Sigmoid colon (tissue), 4 donors: ENCODE results near the gene SLC2A13.

Experiments used
- CTCF ChIP-seq, 4 experiments: fragments of 450-650 bp in 3 of 4; fragments of 200-600 bp in 1 of 4; IDR thresholded peaks; one replicate each; pipeline ENCODE4 v1.5.1; 2016 to 2019; ENCODE audit warnings: antibody characterized with exemption in 4 of 4, mild to moderate bottlenecking in 3 of 4, moderate library complexity in 2 of 4
- EP300 ChIP-seq, 4 donors: sonication (generic); formaldehyde crosslinking; IDR thresholded peaks; one replicate each; pipeline ENCODE4 v1.6.1; 2017; ENCODE audit warnings: antibody characterized with exemption in 4 of 4
- POLR2AphosphoS5 ChIP-seq, 4 donors: sonication (generic); formaldehyde crosslinking; IDR thresholded peaks; one replicate each; pipeline ENCODE4 v1.6.1; 2017; ENCODE audit warnings: antibody characterized with exemption in 4 of 4

- TF ChIP-seq CTCF (IDR thresholded peaks at IDR 0.05): no peak
- TF ChIP-seq EP300 (IDR thresholded peaks at IDR 0.05): no peak
- TF ChIP-seq POLR2AphosphoS5 (IDR thresholded peaks at IDR 0.05): no peak
Observed at GRCh38 chr12:39920647-39921046, 185.2 kb downstream of the SLC2A13 start.
